ENCODE measurements around the gene ASB14.

The ASB14 gene

DNA sequence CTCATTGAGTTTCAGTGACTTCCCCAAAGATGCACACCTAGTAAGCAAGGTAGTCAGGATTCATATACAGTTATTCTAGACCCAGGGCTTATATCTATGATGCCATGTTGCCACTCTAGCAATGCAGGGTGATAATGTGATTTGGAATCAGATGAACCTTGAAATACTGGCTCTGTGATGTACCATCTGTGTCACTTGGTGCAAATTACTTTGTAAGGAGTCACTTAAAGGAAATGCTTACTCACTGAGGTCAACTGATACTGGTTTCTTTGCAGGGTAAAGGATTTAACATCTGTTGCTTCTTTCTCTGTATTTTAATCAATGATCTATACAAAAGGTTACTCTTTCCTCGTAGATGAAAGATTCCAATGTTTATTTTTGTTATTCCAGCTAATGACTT is 10.8 kb downstream of the ASB14 start:
- peak in 1 of 2 donors; percentile 52 for DNase-seq (ENCODE audit: low read depth in 2 of 2)
- H3K4me3 ChIP-seq (replicated peaks in 1 of 2; ENCODE audit: low read depth in 2 of 2, low read length in 2 of 2): no peak overlapping the region
- TF ChIP-seq CTCF (IDR thresholded peaks at IDR 0.05; ENCODE audit: low read depth, low read length): no peak

DNA sequence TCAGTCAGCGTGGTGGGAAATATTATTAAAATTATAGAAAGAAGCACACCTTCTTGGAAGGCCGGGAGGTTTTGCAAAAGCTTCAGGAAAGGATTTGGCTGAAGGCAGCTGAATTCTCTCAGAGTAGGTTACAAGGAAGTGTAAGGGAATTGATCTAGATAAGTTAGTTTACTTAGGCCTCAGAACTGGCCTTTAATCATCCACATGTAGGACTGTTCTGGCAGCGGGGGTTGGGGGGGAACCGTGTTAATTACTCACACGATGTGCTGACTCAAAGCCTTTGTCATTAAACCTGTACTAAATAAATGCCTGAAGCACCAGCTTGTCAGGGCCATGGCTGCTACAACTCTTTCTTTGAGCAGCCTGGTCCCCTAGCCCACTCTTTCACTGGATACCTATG is 12.8 kb downstream of the ASB14 start:
- no peak overlapping the region for H3K4me3 ChIP-seq (replicated peaks in 1 of 2; ENCODE audit: low read depth in 2 of 2, low read length in 2 of 2)
- no peak for TF ChIP-seq CTCF (IDR thresholded peaks at IDR 0.05; ENCODE audit: low read depth, low read length)
- no peak for DNase-seq (ENCODE audit: low read depth in 2 of 2)

- DNase-seq (ENCODE audit: low read depth in 2 of 2): no peak
- no peak for TF ChIP-seq CTCF (IDR thresholded peaks at IDR 0.05; ENCODE audit: low read depth, low read length)
- no peak overlapping the region for H3K4me3 ChIP-seq (replicated peaks in 1 of 2; ENCODE audit: low read depth in 2 of 2, low read length in 2 of 2)
These were observed 14.2 kb downstream of the ASB14 start for GRCh38 chr3:57278237-57278636.

GRCh38 chr3:57275393-57275792 is 17.1 kb downstream of the ASB14 start:
- TF ChIP-seq CTCF (IDR thresholded peaks at IDR 0.05; ENCODE audit: low read depth, low read length): no peak
- peak in 1 of 2 donors; percentile 25 for DNase-seq (ENCODE audit: low read depth in 2 of 2)
- no peak overlapping the region for H3K4me3 ChIP-seq (replicated peaks in 1 of 2; ENCODE audit: low read depth in 2 of 2, low read length in 2 of 2)

- TF ChIP-seq CTCF (IDR thresholded peaks at IDR 0.05; ENCODE audit: low read depth, low read length): no peak
- no peak overlapping the region for H3K4me3 ChIP-seq (replicated peaks in 1 of 2; ENCODE audit: low read depth in 2 of 2, low read length in 2 of 2)
- no peak for DNase-seq (ENCODE audit: low read depth in 2 of 2)
These were observed 17.6 kb downstream of the ASB14 start for GRCh38 chr3:57274845-57275244.

- TF ChIP-seq CTCF (IDR thresholded peaks at IDR 0.05; ENCODE audit: low read depth, low read length): no peak
- DNase-seq (ENCODE audit: low read depth in 2 of 2): no peak
- no peak overlapping the region for H3K4me3 ChIP-seq (replicated peaks in 1 of 2; ENCODE audit: low read depth in 2 of 2, low read length in 2 of 2)
These were observed 24.1 kb downstream of the ASB14 start for GRCh38 chr3:57268416-57268815.

DNA sequence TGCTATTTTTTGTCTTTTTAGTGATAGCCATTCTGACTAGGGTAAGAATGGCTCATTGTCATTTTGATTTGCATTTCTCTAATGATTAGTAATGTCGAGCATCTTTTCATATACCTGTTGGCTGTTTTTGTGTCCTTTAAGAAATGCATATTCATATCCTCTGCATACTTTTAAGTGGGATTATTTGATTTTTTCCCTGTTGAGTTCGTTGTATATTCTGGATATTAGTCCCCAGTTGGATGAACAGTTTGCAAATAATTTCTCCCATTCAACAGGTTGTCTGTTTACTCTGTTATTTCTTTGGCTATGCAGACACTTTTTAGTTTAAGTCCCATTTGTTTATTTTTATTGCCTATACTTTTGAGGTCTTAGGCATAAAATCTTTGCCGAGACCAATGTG is 30.6 kb downstream of the ASB14 start:
- no peak for TF ChIP-seq CTCF (IDR thresholded peaks at IDR 0.05; ENCODE audit: low read depth, low read length)
- no peak for DNase-seq (ENCODE audit: low read depth in 2 of 2)
- no peak overlapping the region for H3K4me3 ChIP-seq (replicated peaks in 1 of 2; ENCODE audit: low read depth in 2 of 2, low read length in 2 of 2)

All from cardiac fibroblast (primary cell).